C4-2B (cell line): Measurements from ENCODE around the gene DAP.
"Not testable (repeated sequence)": the region's sequence is repeated elsewhere in the genome, so short reads cannot be mapped to it uniquely, and the experiment has no call there.

Source experiments
- CTCF ChIP-seq: fragments of 450-650 bp; conservative IDR thresholded peaks from 2 replicates; pipeline ENCODE4 v1.5.1; 2017; ENCODE audit warnings: mild to moderate bottlenecking
- ZFX ChIP-seq: fragments of 450-650 bp; IDR thresholded peaks from 2 replicates; pipeline ENCODE4 v1.6.1; 2017

- not testable (repeated sequence) for TF ChIP-seq CTCF, ZFX
Measured at GRCh38 chr5:10630744-10631143, 130.3 kb downstream of the DAP start.
